Mucosa of gallbladder (tissue), 1 donor: ENCODE measurements around the gene PRSS50. TPM values are rescaled to one million over a fixed set of nuclear protein-coding genes. Genes with fewer than 3 reads are reported as not detected.
"Not testable (repeated sequence)": the region's sequence is repeated elsewhere in the genome, so short reads cannot be mapped to it uniquely, and the experiment has no call there.

ENCODE experiments used
- DNase-seq: peaks from one replicate; pipeline ENCODE4 v3.0.0-alpha.2; 2020; ENCODE audit warnings: low spot score
- total RNA-seq: library from RNA; stranded (reverse); gene quantifications from one replicate; pipeline ENCODE4 v1.2.1, GENCODE V29; 2021
- donor health status: DM: no; HTN: no; CAD: no.

The PRSS50 gene
- total RNA-seq, 1 donor from 2014 or later: 0.17 TPM

- no peak for DNase-seq
Measured at GRCh38 chr3:46708401-46709156, 9.1 kb downstream of the PRSS50 start.

- no peak for DNase-seq
Measured at GRCh38 chr3:46707601-46708011, 10.1 kb downstream of the PRSS50 start.

GRCh38 chr3:46706771-46707582 is 10.7 kb downstream of the PRSS50 start:
- DNase-seq: no peak

- no peak for DNase-seq
Measured at GRCh38 chr3:46705751-46706552, 11.7 kb downstream of the PRSS50 start.

- DNase-seq: peak; percentile 75
Measured at GRCh38 chr3:46705022-46705530, 12.6 kb downstream of the PRSS50 start.

GRCh38 chr3:46704346-46704745 is 13.3 kb downstream of the PRSS50 start:
- DNase-seq: not testable (repeated sequence)

- DNase-seq: no peak
Measured at GRCh38 chr3:46703013-46703520, 14.6 kb downstream of the PRSS50 start.

GRCh38 chr3:46702246-46703012 is 15.2 kb downstream of the PRSS50 start:
- DNase-seq: no peak

GRCh38 chr3:46701181-46701939 is 16.3 kb downstream of the PRSS50 start, which contains the start of gene TMIE:
TSS of gene TMIE (plus strand) at chr3:46701392. CDS start at chr3:46701488, 96 bp downstream.
- DNase-seq: no peak

- no peak for DNase-seq
Measured at GRCh38 chr3:46700772-46701171, 16.9 kb downstream of the PRSS50 start.

- DNase-seq: peak; percentile 41
Measured at GRCh38 chr3:46699676-46700523, 17.8 kb downstream of the PRSS50 start.

- DNase-seq: peak; percentile 23
Measured at GRCh38 chr3:46695962-46696894, 21.4 kb downstream of the PRSS50 start.

- DNase-seq: peak; percentile 42
Measured at GRCh38 chr3:46695177-46695961, 22.3 kb downstream of the PRSS50 start.

GRCh38 chr3:46694520-46694919 is 23.1 kb downstream of the PRSS50 start:
- no peak for DNase-seq

- no peak for DNase-seq
Measured at GRCh38 chr3:46693892-46694226, 23.8 kb downstream of the PRSS50 start.

- DNase-seq: peak; percentile 52
Measured at GRCh38 chr3:46693038-46693891, 24.4 kb downstream of the PRSS50 start, which contains the start of gene ALS2CL. TSS of gene ALS2CL (minus strand) at chr3:46693679. CDS start at chr3:46689440, 4,239 bp downstream.
